Cardiac septum (tissue), 1 donor: ENCODE measurements around the gene SAMD10. TPM values are rescaled to one million over a fixed set of nuclear protein-coding genes. Genes with fewer than 3 reads are reported as not detected.
A peak's percentile ranks its signal among the peaks of the same experiment; 100 is the strongest.
"Not testable (repeated sequence)": the region's sequence is repeated elsewhere in the genome, so short reads cannot be mapped to it uniquely, and the experiment has no call there.

Experiments used
- DNase-seq: peaks from one replicate; pipeline ENCODE4 v3.0.0-alpha.2; 2020; ENCODE audit warnings: low spot score
- intact Hi-C: fragments of 100-400 bp; cut with DNase I; formaldehyde crosslinking; loops from one replicate; pipeline ENCODE4 v1.14.0; 2022
- total RNA-seq: library from RNA; stranded (reverse); fragmentation: NEBNext Ultra II Directional; extraction: Animal tissue kit (Norgen Biotek cat#: 25700); gene quantifications from one replicate; pipeline ENCODE4 v1.2.1, GENCODE V29; 2021
- donor health status: DM: no; HTN: no; CAD: no.

SAMD10 gene
- total RNA-seq, 1 donor from 2014 or later, result 4.0 TPM

GRCh38 chr20:63972312-63973159 lies 6.9 kb downstream of the SAMD10 start:
- intact Hi-C loops, result loop anchor here (2.0 to 10.0 kb wide), 2 partner anchors 64 to 188 kb away; no protein-coding TSS in a partner anchor
- DNase-seq, result no peak

- intact Hi-C loops, result loop anchor here (2.0 to 10.0 kb wide), 2 partner anchors 63 to 187 kb away; no protein-coding TSS in a partner anchor
- DNase-seq, result not testable (repeated sequence)
Measured at GRCh38 chr20:63971960-63972311, 7.5 kb downstream of the SAMD10 start.

GRCh38 chr20:63970714-63971431 lies 8.6 kb downstream of the SAMD10 start:
- no peak for DNase-seq
- intact Hi-C loops, result loop anchor here (10.0 kb wide), 1 partner anchor 186 kb away; no protein-coding TSS in a partner anchor

DNA sequence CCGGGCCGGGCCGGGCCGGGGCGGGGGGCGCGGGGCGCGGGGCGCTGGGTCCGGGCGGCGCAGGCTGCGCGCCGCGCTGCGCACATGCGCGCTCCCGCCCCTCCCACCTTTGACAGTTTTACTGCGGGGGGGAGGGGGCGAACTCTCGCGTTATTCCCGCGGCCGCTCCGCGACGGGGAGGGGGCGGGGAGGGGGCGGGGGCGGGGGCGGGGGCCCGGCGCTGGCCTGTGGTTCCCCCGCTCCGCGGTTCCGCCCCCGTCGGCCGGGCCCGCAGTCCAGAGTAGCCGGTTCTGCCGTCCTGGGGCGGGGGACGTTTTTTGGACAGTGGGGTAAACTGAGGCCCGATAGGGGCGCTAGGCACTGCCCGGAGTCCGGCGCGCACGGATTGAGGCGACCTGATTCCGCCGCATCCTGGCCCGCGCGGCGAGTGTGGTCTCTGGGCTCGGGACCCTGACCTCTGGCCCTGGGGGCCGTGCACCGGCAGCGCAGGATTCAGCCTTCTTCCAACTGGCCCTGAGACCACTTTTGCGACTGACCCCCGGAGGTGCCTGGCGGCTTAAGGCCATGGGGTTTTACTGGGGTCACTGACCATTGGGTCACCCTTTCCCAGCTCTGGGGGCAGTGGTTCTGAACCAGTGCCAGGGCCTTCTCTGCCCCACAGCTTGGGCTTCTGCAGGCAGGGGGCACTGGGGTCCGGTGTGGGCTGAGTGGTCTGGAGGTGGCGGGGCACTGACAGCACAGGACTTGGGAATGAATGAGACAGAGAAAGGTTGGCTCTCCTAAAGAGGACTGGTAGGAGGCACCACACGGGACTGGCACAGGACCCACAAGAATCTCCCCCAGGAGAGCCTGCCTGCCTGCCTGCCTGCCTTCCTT lies 9.4 kb downstream of the SAMD10 start, which contains the start of gene ZNF512B:
Gene ZNF512B (minus strand): TSS at position 93 of the 876 bp plus-strand sequence. CDS start 1,980 bp downstream, outside the sequence.
- intact Hi-C loops, result loop anchor here (10.0 kb wide), 1 partner anchor 185 kb away; no protein-coding TSS in a partner anchor

GRCh38 chr20:63968928-63969760 lies 10.3 kb downstream of the SAMD10 start:
- intact Hi-C loops, result no loop called here
- peak; percentile 72 for DNase-seq

More for the DNA sequence above, 9.4 kb downstream of the SAMD10 start, which contains the start of gene ZNF512B:
- no peak for DNase-seq

DNA sequence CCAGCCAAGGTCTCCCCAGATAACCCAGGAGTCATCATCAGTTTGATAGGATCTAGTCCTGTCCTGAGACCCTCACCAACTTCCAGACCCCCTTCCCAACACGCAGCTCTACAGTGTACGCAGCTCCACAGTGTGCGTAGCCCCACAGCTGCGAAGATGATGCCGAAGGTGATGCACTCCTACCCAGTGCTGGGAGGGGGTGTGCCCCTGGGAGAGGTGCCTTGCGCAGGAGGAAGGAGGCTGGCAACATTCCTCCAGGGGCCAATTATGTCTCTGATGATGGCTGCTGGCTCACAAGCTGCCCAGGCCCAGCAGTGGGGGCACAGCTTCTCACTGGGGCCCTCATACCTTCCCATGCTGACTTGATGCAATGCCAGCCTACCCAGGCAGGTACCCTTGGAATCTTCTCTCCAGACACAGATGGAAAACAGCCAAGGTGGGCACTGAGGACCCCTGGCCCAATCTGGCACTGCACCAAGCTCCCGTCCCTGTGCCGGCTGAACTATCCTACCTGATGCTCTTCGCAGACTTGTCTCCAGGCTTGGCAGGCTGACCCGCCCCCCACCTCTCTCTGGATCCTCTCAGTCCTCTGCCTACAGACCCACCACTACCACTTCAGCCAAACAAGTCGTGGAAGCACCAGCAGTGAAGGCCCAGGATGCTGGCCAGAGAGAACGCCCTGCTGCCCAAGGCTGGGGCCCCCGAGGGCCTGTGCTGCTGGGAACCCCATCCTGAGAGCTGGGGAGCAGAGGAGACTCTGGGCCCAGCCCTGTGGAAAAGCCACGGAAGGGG lies 11.1 kb downstream of the SAMD10 start:
- DNase-seq, result no peak
- intact Hi-C loops, result no loop called here

GRCh38 chr20:63967330-63968135 lies 11.9 kb downstream of the SAMD10 start:
- DNase-seq, result no peak
- intact Hi-C loops, result no loop called here

GRCh38 chr20:63966944-63967322 lies 12.5 kb downstream of the SAMD10 start:
- intact Hi-C loops, result no loop called here
- DNase-seq, result no peak

GRCh38 chr20:63966172-63966943 lies 13.1 kb downstream of the SAMD10 start:
- DNase-seq, result no peak
- intact Hi-C loops, result no loop called here

DNA sequence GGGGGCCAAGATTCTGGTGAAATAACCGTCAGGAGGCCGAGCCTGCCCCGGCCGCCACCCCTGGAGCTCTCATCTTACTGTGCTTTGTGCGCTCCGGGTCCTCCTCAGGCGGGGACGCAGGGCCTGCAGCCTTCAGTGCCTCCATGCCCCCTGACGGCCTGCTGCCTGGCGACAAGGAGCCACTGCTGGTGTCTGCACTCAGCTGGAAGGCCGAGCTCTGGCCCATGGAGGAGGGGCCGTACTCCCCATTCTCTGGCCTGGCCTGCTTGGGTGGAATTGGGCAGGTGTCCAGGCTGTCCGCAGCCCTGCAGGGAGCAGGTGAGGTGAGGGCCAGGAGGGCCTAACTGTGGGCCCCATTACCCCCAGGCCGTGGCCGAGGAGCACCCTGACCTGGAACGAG lies 15.0 kb downstream of the SAMD10 start:
- no peak for DNase-seq
- intact Hi-C loops, result no loop called here

- no peak for DNase-seq
- intact Hi-C loops, result no loop called here
Measured at GRCh38 chr20:63963784-63964301, 15.6 kb downstream of the SAMD10 start.

- DNase-seq, result no peak
- intact Hi-C loops, result no loop called here
Measured at GRCh38 chr20:63963348-63963741, 16.1 kb downstream of the SAMD10 start.

DNA sequence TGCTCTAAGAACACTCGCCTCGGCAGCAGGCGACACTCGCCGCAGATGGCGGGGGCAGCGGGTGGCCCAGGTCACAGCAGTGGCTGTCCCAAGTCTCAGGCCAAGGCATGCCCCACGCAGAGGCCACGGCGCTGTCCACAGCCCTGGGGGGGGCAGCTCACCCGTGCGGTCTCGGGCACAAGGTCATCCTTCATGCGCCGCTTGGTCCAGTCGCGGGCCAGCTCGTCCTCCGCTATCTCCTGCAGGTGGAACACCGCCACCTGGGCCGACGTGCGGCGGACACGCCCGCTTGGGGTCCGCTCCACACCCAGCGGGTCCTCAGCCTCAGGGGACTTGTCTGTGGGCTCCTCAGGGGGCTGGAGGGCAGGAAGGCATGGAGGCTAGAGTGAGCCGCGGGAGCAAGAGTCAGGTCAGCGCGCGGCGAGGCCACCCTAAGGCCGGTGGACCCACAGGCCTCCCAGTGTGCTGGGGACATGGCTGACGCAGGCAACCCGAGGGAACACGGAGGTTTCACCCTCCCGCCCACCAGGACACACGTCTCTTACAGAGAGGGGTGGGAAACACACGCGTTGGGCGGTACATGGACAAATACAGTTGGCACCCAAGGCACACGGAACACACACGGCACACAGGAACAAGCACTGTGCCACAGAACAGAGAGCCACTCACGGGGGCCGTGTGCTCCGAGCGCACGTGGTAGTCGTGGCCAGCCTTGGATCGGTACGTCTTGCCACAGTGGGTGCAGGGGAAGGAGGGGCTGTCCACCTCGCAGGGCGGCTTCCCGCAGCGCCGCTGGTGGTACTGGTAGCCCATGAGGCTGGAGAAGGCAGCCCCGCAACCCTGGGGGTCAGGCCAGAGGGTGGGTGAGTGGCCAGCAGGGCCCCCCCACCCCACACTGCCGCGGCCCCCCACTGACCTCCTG lies 16.8 kb downstream of the SAMD10 start:
- DNase-seq, result no peak
- intact Hi-C loops, result no loop called here

- no peak for DNase-seq
- intact Hi-C loops, result no loop called here
Measured at GRCh38 chr20:63961664-63962425, 17.6 kb downstream of the SAMD10 start.
